AG20443 (cell line): Measurements from ENCODE around the gene PCDHA7.
"Not testable (repeated sequence)": the region's sequence is repeated elsewhere in the genome, so short reads cannot be mapped to it uniquely, and the experiment has no call there.

ENCODE experiments used
- DNase-seq: peaks from one replicate; pipeline ENCODE4 v3.0.0; 2012; ENCODE audit warnings: low spot score, mixed read lengths

PCDHA7 gene

GRCh38 chr5:140822281-140822629 is 11.8 kb upstream of the PCDHA7 start:
- DNase-seq: no peak

- not testable (repeated sequence) for DNase-seq
These were observed 11.1 kb upstream of the PCDHA7 start for GRCh38 chr5:140822969-140823368.

- DNase-seq: no peak
These were observed 10.6 kb upstream of the PCDHA7 start for GRCh38 chr5:140823475-140823874.

- DNase-seq: no peak
These were observed 6.2 kb upstream of the PCDHA7 start, which contains the start of gene PCDHA6 for GRCh38 chr5:140827704-140828361. Gene PCDHA6 (plus strand): TSS chr5:140827960. CDS start chr5:140828092, 132 bp downstream.

GRCh38 chr5:140828362-140828737 is 5.7 kb upstream of the PCDHA7 start:
- DNase-seq: no peak

- not testable (repeated sequence) for DNase-seq
These were observed 4.3 kb upstream of the PCDHA7 start for GRCh38 chr5:140829511-140830501.

- DNase-seq: not testable (repeated sequence)
These were observed 455 bp downstream of the PCDHA7 start for GRCh38 chr5:140834439-140835008.

GRCh38 chr5:140835622-140836510 is 1.8 kb downstream of the PCDHA7 start:
- no peak for DNase-seq

GRCh38 chr5:140840978-140841962 is 7.2 kb downstream of the PCDHA7 start, which contains the start of gene PCDHA8:
Gene PCDHA8 (plus strand): TSS chr5:140841187. CDS start chr5:140841322, 135 bp downstream.
- no peak for DNase-seq

GRCh38 chr5:140842798-140843733 is 9.0 kb downstream of the PCDHA7 start:
- no peak for DNase-seq

- DNase-seq: not testable (repeated sequence)
These were observed 14.4 kb downstream of the PCDHA7 start, which contains the start of gene PCDHA9 for GRCh38 chr5:140848139-140849102. Gene PCDHA9 (plus strand): TSS chr5:140848382. CDS start chr5:140848496, 114 bp downstream.

GRCh38 chr5:140849831-140850634 is 16.0 kb downstream of the PCDHA7 start:
- DNase-seq: not testable (repeated sequence)

- DNase-seq: no peak
These were observed 22.0 kb downstream of the PCDHA7 start, which contains the start of gene PCDHA10 for GRCh38 chr5:140855772-140856674. Gene PCDHA10 (plus strand): TSS chr5:140855897. CDS start chr5:140856049, 152 bp downstream.

GRCh38 chr5:140857177-140857986 is 23.3 kb downstream of the PCDHA7 start:
- DNase-seq: no peak

- DNase-seq: no peak
These were observed 23.8 kb downstream of the PCDHA7 start for GRCh38 chr5:140857987-140858240.
